ENCODE data around the gene SMOC1. TPM values are rescaled to one million over a fixed set of nuclear protein-coding genes. Genes with fewer than 3 reads are reported as not detected.

SMOC1 gene
- total RNA-seq, 1 experiment from 2014 or later, result 0.68 TPM

GRCh38 chr14:69985463-69985862 is 106.2 kb downstream of the SMOC1 start:
- Histone ChIP-seq H3K23ac (ENCODE audit: insufficient read length, low read depth, low read length) (no peak overlapping the region), H4K5ac (ENCODE audit: insufficient read length, low read depth, low read length) (no peak overlapping the region), H2BK15ac (ENCODE audit: low read depth, low read length) (no peak overlapping the region), H2BK20ac (ENCODE audit: low read depth, low read length, poor library complexity, severe bottlenecking) (no peak overlapping the region), H3K18ac (ENCODE audit: insufficient read length, low read depth, low read length) (no peak overlapping the region), H3K4ac (ENCODE audit: low read depth, low read length) (no peak overlapping the region), H3K9me3 (ENCODE audit: control insufficient read depth, low read depth, low read length) (no peaks in the 10 kb centered on the region), H3K79me2 (ENCODE audit: insufficient read depth, low read length) (no peaks in the 10 kb centered on the region), H3K56ac (ENCODE audit: insufficient read length, low read depth, low read length) (no peak overlapping the region), H2AK5ac (ENCODE audit: insufficient read length, low read length) (no peak overlapping the region), H2AFZ (ENCODE audit: low read length) (no peak overlapping the region), H2BK120ac (ENCODE audit: low read depth, low read length, poor library complexity, severe bottlenecking) (no peak overlapping the region), H2BK5ac (ENCODE audit: insufficient read length, low read length) (no peak overlapping the region), H4K20me1 (ENCODE audit: control insufficient read depth, insufficient read depth, insufficient read length) (no peaks in the 10 kb centered on the region), H3K9ac (ENCODE audit: extremely low read depth, insufficient read length, low read length) (no peak overlapping the region), H4K91ac (ENCODE audit: insufficient read length, low read depth, low read length) (no peak overlapping the region), H3K14ac (ENCODE audit: insufficient read depth, low read length) (no peak overlapping the region), H4K8ac (replicated peaks; ENCODE audit: insufficient read length, low read depth, low read length) (no peak overlapping the region), H3T11ph (ENCODE audit: low read length) (no peak overlapping the region), H3K23me2 (ENCODE audit: insufficient read length, low read depth, low read length, poor library complexity, severe bottlenecking) (no peaks in the 10 kb centered on the region), H3K4me2 (ENCODE audit: insufficient read depth, insufficient read length, low read length) (no peak overlapping the region), H2BK12ac (ENCODE audit: insufficient read length, low read depth, low read length) (no peak overlapping the region), H3K79me1 (ENCODE audit: insufficient read depth, low read depth, low read length, poor library complexity, severe bottlenecking) (no peaks in the 10 kb centered on the region), H3K27ac (ENCODE audit: insufficient read length, low read depth, low read length) (no peak overlapping the region), H3K27me3 (ENCODE audit: insufficient read depth, low read length) (no peaks in the 10 kb centered on the region), H3K4me1 (ENCODE audit: insufficient read depth, low read length) (peaks cover 3% of the 10 kb centered on the region; the same call in 1 of the 2 replicates)
- peaks cover 0 to 4% (median 3%) of the 10 kb centered on the region in 3 experiments; a peak in 5 of 7 replicates for H3K36me3 Mint-ChIP-seq (ENCODE audit: insufficient read depth in 1 of 3, low read depth in 3 of 3)
- H3K27me3 Mint-ChIP-seq (ENCODE audit: low read depth), result peaks cover 9% of the 10 kb centered on the region
- no CpG with 5 or more reads among the region's 1 CpG for WGBS (ENCODE audit: extremely low coverage, insufficient read length, low lambda C conversion rate)
- TF ChIP-seq, protein P1, sequence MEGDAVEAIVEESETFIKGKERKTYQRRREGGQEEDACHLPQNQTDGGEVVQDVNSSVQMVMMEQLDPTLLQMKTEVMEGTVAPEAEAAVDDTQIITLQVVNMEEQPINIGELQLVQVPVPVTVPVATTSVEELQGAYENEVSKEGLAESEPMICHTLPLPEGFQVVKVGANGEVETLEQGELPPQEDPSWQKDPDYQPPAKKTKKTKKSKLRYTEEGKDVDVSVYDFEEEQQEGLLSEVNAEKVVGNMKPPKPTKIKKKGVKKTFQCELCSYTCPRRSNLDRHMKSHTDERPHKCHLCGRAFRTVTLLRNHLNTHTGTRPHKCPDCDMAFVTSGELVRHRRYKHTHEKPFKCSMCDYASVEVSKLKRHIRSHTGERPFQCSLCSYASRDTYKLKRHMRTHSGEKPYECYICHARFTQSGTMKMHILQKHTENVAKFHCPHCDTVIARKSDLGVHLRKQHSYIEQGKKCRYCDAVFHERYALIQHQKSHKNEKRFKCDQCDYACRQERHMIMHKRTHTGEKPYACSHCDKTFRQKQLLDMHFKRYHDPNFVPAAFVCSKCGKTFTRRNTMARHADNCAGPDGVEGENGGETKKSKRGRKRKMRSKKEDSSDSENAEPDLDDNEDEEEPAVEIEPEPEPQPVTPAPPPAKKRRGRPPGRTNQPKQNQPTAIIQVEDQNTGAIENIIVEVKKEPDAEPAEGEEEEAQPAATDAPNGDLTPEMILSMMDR (conservative IDR thresholded peaks at IDR 0.05), result no peak
- DNase-seq, result no peak
- no peak overlapping the region; a peak in 1 of 7 replicates for H3K27ac Mint-ChIP-seq
- H3K4me3 Mint-ChIP-seq, result no peak overlapping the region
- peaks cover 48 to 51% of the 10 kb centered on the region in 2 experiments for H3K4me1 Mint-ChIP-seq
- peaks cover 0 to 5% of the 10 kb centered on the region in 2 experiments; a peak in 2 of 5 replicates for H3K9me3 Mint-ChIP-seq

Data from H9 (cell line).